ENCODE data around the gene GAL3ST3. TPM values are rescaled to one million over a fixed set of nuclear protein-coding genes. Genes with fewer than 3 reads are reported as not detected.

GAL3ST3 gene
- total and polyA plus RNA-seq, 10 of the 15 experiments (the other 5 are each of a cell fraction or from before 2014, with no cell fraction given), result 0.06 to 0.12 TPM; not detected in 8

DNA sequence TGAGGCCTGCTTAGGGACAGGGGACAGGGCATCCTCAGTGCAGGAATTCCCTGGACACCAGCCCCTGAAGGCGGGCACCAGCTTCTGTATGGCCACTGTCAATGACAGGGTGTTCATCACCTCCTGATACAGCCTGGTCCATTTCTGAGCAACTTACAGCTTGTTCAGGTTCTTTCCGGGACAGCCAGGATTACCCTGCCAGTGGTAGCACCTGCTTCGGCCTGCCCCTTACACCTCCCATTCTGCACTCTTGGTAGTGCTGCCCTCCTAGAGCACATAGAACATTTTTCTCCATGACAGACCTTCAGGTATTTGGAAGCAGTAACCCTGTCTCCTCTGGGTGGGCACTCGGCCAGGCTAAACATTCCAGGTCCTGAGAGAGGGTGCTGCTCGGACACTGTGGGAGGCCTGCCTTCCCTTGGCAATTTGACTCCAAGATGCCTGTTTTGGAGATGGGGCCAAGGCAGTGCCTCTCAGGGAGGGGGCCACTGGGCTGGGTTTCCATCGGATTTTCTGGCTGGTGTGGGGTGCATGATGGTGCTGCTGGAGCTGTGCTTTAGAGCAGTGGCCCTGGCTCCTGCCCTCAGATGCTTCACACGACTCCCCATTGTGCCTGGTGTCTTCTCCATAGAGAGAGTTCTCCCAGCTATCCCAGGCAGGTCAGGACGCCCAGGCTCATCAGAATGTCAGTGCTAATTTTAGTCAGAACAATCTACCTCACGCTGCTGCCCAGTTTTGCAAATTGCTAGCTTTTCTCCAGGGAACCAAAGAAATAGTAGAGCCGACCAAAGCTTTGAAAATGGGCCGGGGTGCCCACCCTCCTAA, 1.2 kb downstream of the GAL3ST3 start:
- H4K20me1 ChIP-seq (ENCODE audit: control insufficient read depth, insufficient read depth), result no peaks in the 10 kb centered on the region
- peaks cover 7% of the 10 kb centered on the region for H3K79me2 ChIP-seq (ENCODE audit: control insufficient read depth, insufficient read depth, low read length)
- in situ Hi-C loops (cut with MboI), result no loop called here
- no peaks in the 10 kb centered on the region for H3K9me3 ChIP-seq (replicated peaks; ENCODE audit: control insufficient read depth, insufficient read depth, low read length)
- no peaks in the 10 kb centered on the region for H3K27me3 ChIP-seq (replicated peaks in 1 of 2; ENCODE audit: control insufficient read depth in 2 of 2, insufficient read depth in 2 of 2, low read length in 1 of 2)
- DNase-seq (ENCODE audit: low read depth, low spot score) (no peak), FAIRE-seq (no peak), ATAC-seq (no peak)
- H2AFZ ChIP-seq (ENCODE audit: control insufficient read depth, low read depth, low read length), result no peak overlapping the region
- H3K27ac ChIP-seq (ENCODE audit: control insufficient read depth, insufficient read depth), result no peak overlapping the region
- SMC1A ChIA-PET (ENCODE audit: uncharacterized antibody, unreplicated experiment), result interaction anchor here (1.2 kb wide), 1 partner anchor 20 kb away, joined by 3 read pairs; no protein-coding TSS in a partner anchor
- TF ChIP-seq, protein P1, sequence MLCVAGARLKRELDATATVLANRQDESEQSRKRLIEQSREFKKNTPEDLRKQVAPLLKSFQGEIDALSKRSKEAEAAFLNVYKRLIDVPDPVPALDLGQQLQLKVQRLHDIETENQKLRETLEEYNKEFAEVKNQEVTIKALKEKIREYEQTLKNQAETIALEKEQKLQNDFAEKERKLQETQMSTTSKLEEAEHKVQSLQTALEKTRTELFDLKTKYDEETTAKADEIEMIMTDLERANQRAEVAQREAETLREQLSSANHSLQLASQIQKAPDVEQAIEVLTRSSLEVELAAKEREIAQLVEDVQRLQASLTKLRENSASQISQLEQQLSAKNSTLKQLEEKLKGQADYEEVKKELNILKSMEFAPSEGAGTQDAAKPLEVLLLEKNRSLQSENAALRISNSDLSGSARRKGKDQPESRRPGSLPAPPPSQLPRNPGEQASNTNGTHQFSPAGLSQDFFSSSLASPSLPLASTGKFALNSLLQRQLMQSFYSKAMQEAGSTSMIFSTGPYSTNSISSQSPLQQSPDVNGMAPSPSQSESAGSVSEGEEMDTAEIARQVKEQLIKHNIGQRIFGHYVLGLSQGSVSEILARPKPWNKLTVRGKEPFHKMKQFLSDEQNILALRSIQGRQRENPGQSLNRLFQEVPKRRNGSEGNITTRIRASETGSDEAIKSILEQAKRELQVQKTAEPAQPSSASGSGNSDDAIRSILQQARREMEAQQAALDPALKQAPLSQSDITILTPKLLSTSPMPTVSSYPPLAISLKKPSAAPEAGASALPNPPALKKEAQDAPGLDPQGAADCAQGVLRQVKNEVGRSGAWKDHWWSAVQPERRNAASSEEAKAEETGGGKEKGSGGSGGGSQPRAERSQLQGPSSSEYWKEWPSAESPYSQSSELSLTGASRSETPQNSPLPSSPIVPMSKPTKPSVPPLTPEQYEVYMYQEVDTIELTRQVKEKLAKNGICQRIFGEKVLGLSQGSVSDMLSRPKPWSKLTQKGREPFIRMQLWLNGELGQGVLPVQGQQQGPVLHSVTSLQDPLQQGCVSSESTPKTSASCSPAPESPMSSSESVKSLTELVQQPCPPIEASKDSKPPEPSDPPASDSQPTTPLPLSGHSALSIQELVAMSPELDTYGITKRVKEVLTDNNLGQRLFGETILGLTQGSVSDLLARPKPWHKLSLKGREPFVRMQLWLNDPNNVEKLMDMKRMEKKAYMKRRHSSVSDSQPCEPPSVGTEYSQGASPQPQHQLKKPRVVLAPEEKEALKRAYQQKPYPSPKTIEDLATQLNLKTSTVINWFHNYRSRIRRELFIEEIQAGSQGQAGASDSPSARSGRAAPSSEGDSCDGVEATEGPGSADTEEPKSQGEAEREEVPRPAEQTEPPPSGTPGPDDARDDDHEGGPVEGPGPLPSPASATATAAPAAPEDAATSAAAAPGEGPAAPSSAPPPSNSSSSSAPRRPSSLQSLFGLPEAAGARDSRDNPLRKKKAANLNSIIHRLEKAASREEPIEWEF (IDR thresholded peaks at IDR 0.05; ENCODE audit: insufficient replicate concordance, low read depth, low read length), result no peak
- H3K36me3 ChIP-seq (ENCODE audit: control insufficient read depth in 2 of 2, insufficient read depth in 2 of 2, low read length in 1 of 2), result no peaks in the 10 kb centered on the region
- no TSS peak for BruUV-seq (replicated peaks)
- intact Hi-C loops (cut with micrococcal nuclease; ENCODE audit: unreplicated experiment), result no loop called here
- H3K4me2 ChIP-seq (ENCODE audit: control insufficient read depth, insufficient read depth), result no peak overlapping the region
- RAD21 ChIA-PET (ENCODE audit: unreplicated experiment), result no interaction called here
- POLR2A ChIA-PET, result no interaction called here
- CTCF ChIA-PET, result interaction anchor here (1.1 to 5.0 kb wide), 6 partner anchors 10 to 238 kb away, joined by 3 to 43 read pairs (median 4); partner anchors contain the start of genes BANF1 and CATSPER1
- H3K4me3 ChIP-seq, result no peak overlapping the region
- peaks cover 11% of the 10 kb centered on the region for H3K4me1 ChIP-seq (ENCODE audit: control insufficient read depth, insufficient read depth, low read length)
- no peak overlapping the region for H3K9ac ChIP-seq (ENCODE audit: control insufficient read depth, insufficient read depth, low read length)
- 46% methylated on average over 11 of the region's 11 CpGs for WGBS (ENCODE audit: insufficient coverage, insufficient replicate concordance, low lambda C conversion rate, missing lambda C conversion rate)
